Activated CD8-positive, alpha-beta memory T cell treated with anti-CD3 and anti-CD28 coated beads, Interleukin-2, amount 50 U/mL, for 4 hours (primary cell): ENCODE measurements around the gene DENND2D.
"Not testable (repeated sequence)": the region's sequence is repeated elsewhere in the genome, so short reads cannot be mapped to it uniquely, and the experiment has no call there.

Source experiments
- DNase-seq: peaks from one replicate; pipeline ENCODE4 v3.0.0-alpha.2; 2020

Gene DENND2D

DNA sequence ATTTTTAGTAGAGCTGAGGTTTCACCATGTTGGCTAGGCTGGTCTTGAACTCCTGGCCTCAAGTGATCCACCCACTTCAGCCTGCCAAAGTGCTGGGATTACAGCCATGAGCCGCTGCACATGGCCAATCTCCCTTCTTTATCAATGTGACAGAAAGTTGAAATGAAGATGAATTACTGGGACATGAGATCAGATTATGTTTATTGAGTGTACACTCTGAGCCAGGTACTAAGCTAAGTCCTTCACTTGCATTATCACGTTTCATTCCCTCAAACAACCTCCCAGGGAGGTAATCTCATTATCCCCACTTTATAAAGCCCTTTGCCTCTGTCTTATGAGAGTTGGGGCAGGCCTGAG, 20.8 kb upstream of the DENND2D start:
- DNase-seq: no peak

GRCh38 chr1:111220302-111220890, 19.9 kb upstream of the DENND2D start:
- no peak for DNase-seq

- no peak for DNase-seq
Observed at GRCh38 chr1:111219557-111220286, 19.3 kb upstream of the DENND2D start.

- no peak for DNase-seq
Observed at GRCh38 chr1:111218701-111219556, 18.5 kb upstream of the DENND2D start.

- no peak for DNase-seq
Observed at GRCh38 chr1:111217183-111217910, 16.9 kb upstream of the DENND2D start.

GRCh38 chr1:111216751-111217150, 16.3 kb upstream of the DENND2D start:
- DNase-seq: no peak

GRCh38 chr1:111215285-111215684, 14.8 kb upstream of the DENND2D start:
- DNase-seq: not testable (repeated sequence)

DNA sequence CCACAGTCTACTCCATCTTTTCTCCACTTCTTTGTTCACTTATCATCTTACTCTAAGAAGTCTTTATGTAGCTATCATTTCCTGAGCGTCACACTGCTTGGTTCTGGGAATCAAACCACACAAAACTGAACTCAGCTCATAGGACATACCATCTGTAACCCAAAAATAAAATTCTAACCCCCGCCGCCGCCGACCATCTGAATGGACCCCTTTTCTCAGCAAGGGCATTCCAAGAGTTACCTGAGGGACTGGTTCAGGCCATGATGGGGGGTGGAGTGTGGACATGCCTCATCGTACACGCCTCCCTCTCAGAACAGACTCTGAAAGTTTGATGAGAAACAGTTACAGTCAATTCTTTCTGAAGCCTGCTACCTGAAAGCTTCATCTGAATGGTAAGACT, 14.4 kb upstream of the DENND2D start:
- DNase-seq: peak; percentile 55

DNA sequence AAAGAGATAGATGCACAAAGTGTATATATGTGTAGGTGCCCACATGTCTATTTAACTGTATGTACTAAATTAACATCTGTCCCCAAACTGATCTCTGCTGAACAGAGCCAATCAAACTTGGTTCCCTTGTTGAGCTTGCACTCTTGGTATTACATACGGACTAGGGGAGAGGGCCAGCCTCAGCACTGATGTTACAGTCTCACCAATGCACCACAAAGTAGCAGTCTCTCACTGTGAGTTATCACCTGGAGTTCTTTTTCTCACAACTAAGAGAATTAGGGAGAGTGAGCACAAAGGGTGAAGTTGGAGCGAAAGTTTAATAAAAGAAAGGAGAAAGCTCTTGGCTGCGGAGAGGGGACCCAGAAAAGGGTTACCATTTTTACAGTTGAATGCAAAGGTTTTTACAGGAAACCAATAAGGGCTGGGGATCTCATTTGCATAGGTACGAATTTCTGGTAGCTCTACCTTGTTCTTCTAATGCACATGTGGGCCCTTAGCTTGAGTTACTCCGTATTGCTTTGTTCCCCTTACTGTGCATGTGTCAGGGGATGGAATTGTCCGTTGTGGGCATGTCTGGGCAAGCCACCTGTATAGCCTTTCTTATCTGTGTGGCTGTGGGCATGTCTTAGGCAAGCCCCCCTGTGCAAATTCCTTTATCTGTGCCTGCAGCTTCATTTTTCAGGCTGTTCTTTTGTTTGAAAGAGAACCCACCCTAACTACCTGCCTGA, 13.8 kb upstream of the DENND2D start:
- DNase-seq: no peak

DNA sequence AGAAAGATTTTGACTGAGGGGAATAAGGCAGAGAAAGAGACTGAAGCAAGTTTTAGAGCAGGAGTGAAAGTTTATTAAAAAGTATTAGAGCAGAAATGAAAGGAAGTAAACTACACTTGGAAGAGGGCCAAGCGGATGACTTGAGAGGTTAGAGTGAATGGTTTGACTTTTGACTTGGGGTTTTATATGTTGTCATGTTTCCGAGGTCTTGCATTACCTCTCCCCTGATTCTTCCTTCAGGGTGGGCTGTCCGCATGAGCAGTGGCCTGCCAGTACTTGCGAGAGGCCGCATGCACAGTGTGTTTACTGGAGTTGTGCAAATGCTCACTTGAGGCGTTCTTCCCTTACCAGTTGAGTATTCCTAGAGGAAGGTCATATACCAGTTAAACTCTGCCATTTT, 13.0 kb upstream of the DENND2D start:
- no peak for DNase-seq

GRCh38 chr1:111212634-111213335, 12.3 kb upstream of the DENND2D start:
- DNase-seq: no peak

DNA sequence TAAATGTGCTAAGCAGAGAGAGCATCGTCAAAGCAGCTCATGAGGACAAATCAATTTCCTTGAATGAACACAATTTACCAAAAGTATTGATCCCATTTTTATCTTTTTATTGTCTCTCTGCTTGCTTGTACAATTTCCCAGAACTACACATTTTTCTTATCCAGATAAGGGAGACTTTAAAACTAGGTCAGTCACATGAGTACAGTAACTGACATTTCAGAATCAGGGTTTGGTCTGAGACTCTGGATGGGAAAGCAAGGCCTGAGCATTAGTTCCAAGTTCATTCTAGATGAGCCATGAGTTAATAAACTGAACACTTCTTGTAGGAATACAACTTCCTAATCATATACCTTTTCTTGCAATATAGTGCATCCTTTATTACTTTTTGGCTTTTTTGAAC, 11.5 kb upstream of the DENND2D start:
- no peak for DNase-seq

DNA sequence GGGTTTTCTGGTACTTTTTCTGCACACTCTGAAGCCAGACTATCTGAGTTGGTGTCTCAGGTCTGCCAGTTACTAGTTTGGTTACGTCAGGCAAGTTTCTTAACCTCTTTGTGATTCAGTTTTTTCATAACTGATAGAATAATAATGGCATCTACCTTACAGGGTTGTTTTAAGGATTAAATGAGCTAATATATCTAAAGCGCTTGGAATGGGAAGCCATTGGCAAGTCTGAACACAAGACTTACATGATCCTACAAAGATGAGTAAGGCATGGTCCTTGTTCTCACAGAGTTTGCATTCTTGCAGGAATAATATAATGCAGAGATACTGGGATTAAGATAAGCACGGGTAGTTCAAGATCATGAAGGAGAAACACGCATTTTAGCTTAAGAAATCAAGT, 9.2 kb upstream of the DENND2D start:
- no peak for DNase-seq

GRCh38 chr1:111208921-111209320, 8.5 kb upstream of the DENND2D start:
- no peak for DNase-seq

- no peak for DNase-seq
Observed at GRCh38 chr1:111205714-111206050, 5.2 kb upstream of the DENND2D start.

- no peak for DNase-seq
Observed at GRCh38 chr1:111204983-111205713, 4.7 kb upstream of the DENND2D start.

DNA sequence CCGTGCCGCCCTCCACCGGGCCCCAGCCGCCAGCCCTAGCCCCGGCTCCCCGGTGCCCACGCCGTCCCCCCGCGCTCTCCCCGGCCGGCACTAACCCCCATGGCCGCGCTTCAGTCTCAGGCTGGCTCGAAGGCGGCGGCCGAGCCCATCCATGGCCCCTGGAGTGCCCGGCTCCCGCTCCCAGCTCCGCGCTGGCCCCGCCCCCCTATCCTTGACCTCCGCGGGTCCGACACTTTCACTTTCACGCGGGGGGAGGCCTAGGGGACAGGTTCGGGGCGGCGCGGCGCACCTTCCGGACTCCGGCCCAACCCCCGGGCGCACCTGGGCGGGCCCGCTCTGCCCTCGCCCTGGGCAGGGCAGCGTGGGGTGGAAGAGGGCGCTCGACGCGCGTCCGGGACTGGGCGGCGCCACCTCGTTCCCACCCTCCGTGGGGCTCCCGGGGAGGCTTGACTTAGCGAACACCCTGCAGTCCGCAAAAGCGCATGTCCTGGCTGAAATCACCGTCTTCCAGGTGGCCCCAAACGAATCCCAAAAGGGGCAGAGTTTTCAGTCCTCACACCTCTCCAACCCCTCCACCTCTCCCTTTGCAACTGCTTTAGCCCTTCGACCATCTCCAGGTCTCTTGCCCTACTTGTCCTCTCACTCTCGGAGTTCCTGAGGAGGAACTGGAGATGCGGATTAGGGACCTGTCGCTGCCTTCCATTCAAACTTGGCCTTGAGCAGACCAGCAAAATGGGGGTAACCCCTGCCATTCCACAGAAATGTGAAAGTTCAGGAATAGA, 3.9 kb upstream of the DENND2D start:
- peak; percentile 75 for DNase-seq

DNA sequence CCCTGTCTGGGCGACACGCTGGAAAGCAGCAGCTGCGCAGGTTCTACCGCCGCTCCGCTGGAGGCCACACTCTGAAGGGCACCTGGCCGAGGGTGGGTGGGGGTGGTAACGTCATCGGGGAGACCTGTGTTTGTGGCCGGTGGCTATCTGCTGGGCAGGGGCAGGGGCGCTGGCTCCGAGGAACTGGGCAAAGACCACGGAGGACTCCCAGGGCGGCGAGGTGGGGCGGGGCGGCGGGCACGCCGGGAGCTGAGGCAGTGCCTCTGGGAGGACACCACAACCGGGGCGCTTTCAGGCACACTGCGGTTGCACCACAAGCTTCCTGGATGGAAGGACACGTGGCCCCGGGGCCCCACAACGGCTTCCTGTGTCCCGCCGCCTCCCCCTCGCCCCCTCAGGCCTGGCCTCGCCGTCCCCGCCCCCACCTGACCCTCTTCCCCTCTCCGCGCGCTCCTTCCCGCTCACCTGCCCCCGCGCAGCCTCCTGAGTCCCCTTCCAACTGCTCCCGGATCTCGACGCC, 3.3 kb upstream of the DENND2D start:
- DNase-seq: peak; percentile 76

- DNase-seq: no peak
Observed at GRCh38 chr1:111202707-111203623, 2.5 kb upstream of the DENND2D start.
